ENCODE data around the gene SP1.
"Not testable (repeated sequence)": the region's sequence is repeated elsewhere in the genome, so short reads cannot be mapped to it uniquely, and the experiment has no call there.

The SP1 gene

DNA sequence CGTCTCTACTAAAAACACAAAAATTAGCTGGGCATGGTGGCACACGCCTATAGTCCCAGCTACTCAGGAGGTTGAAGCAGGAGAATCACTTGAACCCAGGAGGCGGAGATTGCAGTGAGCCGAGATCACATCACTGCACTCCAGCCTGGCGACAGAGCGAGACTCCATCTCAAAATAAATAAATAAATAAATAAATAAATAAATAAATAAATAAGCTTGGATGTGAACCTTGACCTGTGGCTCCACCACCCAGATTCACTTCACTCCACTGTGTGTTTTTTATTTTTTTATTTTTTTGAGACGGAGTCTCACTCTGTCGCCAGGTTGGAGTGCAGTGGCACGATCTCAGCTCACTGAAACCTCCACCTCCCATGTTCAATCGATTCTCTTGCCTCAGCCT, 18.3 kb upstream of the SP1 start:
- not testable (repeated sequence) for DNase-seq

DNA sequence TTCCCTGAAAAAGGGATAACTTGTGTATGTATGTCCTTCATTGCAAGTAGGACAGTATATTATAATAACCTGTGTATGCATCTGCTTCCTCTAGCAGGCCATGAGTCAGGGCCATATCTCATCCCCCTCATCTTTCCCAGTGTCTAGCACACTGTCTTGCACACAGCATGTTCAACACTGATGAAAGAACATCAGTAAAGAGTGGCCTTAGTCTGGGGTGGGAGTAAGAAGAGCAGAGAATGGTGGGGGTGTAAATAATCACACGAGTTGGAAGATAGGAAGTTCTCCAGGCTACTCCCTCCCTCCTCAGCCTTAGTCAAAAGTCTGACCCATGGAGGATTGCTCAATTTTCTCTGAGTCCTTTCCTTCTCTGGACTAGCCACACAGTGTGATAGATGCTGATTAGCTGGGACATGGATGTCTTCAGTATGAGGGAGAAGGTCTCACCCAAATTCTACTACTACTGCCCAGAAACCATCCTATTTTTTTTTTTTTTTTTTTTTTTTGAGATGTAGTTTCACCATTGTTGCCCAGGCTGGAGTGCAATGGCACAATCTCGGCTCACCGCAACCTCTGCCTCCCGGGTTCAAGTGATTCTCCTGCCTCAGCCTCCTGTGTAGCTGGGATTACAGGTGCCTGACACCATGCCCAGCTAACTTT, 14.6 kb upstream of the SP1 start:
- peak; percentile 69 for DNase-seq

DNA sequence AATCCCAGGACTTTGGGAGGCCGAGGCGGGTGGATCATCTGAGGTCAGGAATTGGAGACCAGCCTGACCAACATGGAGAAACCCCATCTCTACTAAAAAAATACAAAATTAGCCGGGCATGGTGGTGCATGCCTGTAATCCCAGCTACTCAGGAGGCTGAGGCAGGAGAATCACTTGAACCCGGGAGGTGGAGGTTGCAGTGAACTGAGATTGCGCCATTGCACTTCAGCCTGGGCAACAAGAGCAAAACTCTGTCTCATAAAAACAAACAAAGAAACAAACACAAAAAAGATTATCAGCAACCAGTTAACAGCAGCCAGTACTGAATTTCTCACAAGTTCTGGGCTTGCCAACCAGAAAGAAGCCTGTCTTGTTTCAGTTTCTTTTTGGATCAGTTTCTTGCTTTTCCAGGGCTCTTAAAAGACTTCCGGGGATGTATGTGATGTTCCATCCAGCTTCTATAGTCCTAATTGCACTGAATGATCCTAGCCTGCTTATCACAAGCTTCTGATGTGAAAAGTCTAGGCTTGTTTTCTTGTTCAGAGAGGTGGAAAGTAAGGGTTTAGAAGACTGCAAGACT, 6.3 kb upstream of the SP1 start:
- DNase-seq, result not testable (repeated sequence)

GRCh38 chr12:53374277-53374676, 5.7 kb upstream of the SP1 start:
- DNase-seq, result not testable (repeated sequence)

GRCh38 chr12:53376747-53377146, 3.2 kb upstream of the SP1 start:
- DNase-seq, result no peak

DNA sequence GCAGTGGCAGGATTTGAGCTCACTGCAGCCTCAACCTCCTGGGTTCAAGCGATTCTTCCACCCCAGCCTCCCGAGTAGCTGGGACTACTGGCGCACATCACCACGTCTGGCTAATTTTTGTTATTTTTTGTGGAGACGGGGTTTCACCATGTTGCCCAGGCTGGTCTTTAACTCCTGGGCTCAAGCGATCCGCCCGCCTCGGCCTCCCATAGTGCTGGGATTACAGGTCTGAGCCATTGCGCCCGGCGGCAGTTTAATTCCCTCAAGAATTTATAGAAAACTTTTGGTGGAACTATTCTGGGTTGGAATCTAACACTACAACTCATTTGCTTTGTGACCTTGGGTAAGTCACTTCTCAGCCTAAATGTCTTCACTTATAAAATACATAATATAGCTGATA, 1.8 kb upstream of the SP1 start:
- DNase-seq, result no peak

- DNase-seq, result no peak
Measured at GRCh38 chr12:53378724-53379388, 1.1 kb upstream of the SP1 start.

- DNase-seq, result peak; percentile 100
Measured at GRCh38 chr12:53379389-53380103, 430 bp upstream of the SP1 start.

- DNase-seq, result peak; percentile 68
Measured at GRCh38 chr12:53380794-53381730, 1.1 kb downstream of the SP1 start.

DNA sequence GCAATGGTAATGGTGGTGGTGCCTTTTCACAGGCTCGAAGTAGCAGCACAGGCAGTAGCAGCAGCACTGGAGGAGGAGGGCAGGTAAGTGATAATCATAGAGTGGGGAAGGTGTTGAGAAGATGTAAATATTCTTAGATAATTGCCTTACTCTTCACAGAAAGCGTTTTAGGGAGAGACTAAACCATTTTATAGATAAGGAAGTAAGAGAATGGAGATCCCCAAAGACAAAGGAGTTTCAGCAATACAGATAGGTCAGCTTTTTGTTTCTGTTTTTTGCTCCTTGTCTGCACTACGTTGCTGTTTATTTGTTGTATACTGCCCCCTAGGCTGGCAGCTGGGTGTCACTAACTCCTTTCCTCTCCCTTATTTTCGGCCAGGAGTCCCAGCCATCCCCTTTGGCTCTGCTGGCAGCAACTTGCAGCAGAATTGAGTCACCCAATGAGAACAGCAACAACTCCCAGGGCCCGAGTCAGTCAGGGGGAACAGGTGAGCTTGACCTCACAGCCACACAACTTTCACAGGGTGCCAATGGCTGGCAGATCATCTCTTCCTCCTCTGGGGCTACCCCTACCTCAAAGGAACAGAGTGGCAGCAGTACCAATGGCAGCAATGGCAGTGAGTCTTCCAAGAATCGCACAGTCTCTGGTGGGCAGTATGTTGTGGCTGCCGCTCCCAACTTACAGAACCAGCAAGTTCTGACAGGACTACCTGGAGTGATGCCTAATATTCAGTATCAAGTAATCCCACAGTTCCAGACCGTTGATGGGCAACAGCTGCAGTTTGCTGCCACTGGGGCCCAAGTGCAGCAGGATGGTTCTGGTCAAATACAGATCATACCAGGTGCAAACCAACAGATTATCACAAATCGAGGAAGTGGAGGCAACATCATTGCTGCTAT, 2.0 kb downstream of the SP1 start:
- DNase-seq, result peak; percentile 70

- DNase-seq, result no peak
Measured at GRCh38 chr12:53383258-53383657, 3.3 kb downstream of the SP1 start.

GRCh38 chr12:53386381-53386780, 6.4 kb downstream of the SP1 start:
- not testable (repeated sequence) for DNase-seq

- DNase-seq, result no peak
Measured at GRCh38 chr12:53388932-53389331, 9.0 kb downstream of the SP1 start.

DNA sequence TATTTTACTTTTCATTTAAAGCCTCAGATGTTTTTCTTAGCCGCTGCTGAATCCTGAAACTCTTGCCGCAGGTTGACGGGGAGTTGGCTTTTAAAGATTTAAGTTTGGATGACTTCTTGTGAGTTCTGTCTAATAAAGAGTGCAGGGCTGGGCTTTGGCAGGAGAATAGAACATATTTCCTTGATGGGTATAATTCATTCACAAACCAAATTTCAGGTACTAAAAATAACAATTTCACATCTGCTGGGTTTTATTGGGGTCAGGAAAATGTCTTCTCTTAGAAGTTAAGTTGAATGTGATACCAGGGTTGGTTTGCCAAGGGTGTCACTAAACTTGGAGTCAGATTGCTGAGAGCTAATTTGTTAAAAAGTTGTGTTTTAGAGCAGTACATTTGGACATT, 9.7 kb downstream of the SP1 start:
- DNase-seq, result no peak

DNA sequence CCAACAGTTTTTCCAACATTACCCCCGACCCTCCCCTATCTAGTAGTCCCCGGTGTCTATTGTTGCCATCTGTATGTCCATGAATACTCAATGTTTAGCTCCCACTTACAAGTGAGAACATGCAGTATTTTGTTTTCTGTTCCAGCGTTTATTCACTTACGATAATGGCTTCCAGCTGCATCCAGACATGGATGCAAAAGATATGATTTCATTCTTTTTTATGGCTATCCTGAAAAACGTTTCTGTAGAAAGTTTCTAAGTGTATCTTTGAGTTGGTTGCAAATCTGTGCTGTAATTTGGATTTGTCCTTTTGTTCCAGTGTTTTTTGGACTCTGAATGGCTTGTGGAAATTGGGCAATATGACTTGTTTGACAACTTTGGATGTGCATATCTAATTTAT, 11.7 kb downstream of the SP1 start:
- no peak for DNase-seq

GRCh38 chr12:53399896-53400295, 19.9 kb downstream of the SP1 start:
- no peak for DNase-seq

- DNase-seq, result not testable (repeated sequence)
Measured at GRCh38 chr12:53402351-53402750, 22.4 kb downstream of the SP1 start.

GRCh38 chr12:53402871-53403270, 22.9 kb downstream of the SP1 start:
- no peak for DNase-seq

DNA sequence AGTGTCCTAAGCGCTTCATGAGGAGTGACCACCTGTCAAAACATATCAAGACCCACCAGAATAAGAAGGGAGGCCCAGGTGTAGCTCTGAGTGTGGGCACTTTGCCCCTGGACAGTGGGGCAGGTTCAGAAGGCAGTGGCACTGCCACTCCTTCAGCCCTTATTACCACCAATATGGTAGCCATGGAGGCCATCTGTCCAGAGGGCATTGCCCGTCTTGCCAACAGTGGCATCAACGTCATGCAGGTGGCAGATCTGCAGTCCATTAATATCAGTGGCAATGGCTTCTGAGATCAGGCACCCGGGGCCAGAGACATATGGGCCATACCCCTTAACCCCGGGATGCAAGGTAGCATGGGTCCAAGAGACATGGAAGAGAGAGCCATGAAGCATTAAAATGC, 31.0 kb downstream of the SP1 start:
- DNase-seq, result no peak

GRCh38 chr12:53413485-53414204, 33.7 kb downstream of the SP1 start:
- no peak for DNase-seq
